Activated naive CD8-positive, alpha-beta T cell treated with anti-CD3 and anti-CD28 coated beads, Interleukin-2, amount 10 ng/mL, durations not matched to agents 7 days and 5 days (primary cell): ENCODE results near the gene GPR173. TPM values are rescaled to one million over a fixed set of nuclear protein-coding genes. Genes with fewer than 3 reads are reported as not detected.
A peak's percentile ranks its signal among the peaks of the same experiment; 100 is the strongest.

ENCODE experiments used
- ATAC-seq: fragments of 150-1000 bp; cut with Tn5 transposase; one replicate; pipeline ENCODE4 v1.10.0; 2021; ENCODE audit warnings: low read depth, moderate library complexity
- POLR2A ChIA-PET: fragments of 350-600 bp; sonication (Branson Sonifier 250); formaldehyde crosslinking; loops from one replicate; lab custom pipeline; 2021; ENCODE audit warnings: antibody characterized with exemption; lab: Charles Lee
- DNase-seq: peaks from one replicate; pipeline ENCODE4 v3.0.0; 2021
- H3K27ac Mint-ChIP-seq: one replicate; pipeline ENCODE4 v1.8.0; 2022; ENCODE audit warnings: mild to moderate bottlenecking, mixed read lengths
- H3K27me3 Mint-ChIP-seq: one replicate; pipeline ENCODE4 v1.8.0; 2022; ENCODE audit warnings: mild to moderate bottlenecking, moderate library complexity, mixed read lengths
- H3K36me3 Mint-ChIP-seq: one replicate; pipeline ENCODE4 v1.8.0; 2021; ENCODE audit warnings: mild to moderate bottlenecking, mixed read lengths
- H3K4me1 Mint-ChIP-seq: one replicate; pipeline ENCODE4 v1.8.0; 2021; ENCODE audit warnings: mixed read lengths
- H3K4me3 Mint-ChIP-seq: one replicate; pipeline ENCODE4 v1.8.0; 2022; ENCODE audit warnings: mild to moderate bottlenecking, moderate library complexity, mixed read lengths
- H3K9me3 Mint-ChIP-seq: one replicate; pipeline ENCODE4 v1.8.0; 2021; ENCODE audit warnings: mixed read lengths
- total RNA-seq, 2 experiments: library from RNA; stranded (reverse); gene quantifications; one replicate each; pipeline ENCODE4 v1.2.3, GENCODE V29; 2021

Gene GPR173
- total RNA-seq, 2 experiments from 2014 or later: 0.08 to 0.14 TPM

- H3K4me3 Mint-ChIP-seq: no peak overlapping the region
- peaks cover 30% of the 10 kb centered on the region for H3K4me1 Mint-ChIP-seq
- H3K36me3 Mint-ChIP-seq: peaks cover 6% of the 10 kb centered on the region
- no peaks in the 10 kb centered on the region for H3K9me3 Mint-ChIP-seq
- DNase-seq (no peak), ATAC-seq (no peak)
- H3K27me3 Mint-ChIP-seq: no peaks in the 10 kb centered on the region
- POLR2A ChIA-PET: no interaction called here
- peak overlapping the region; percentile 21 for H3K27ac Mint-ChIP-seq
Measured at GRCh38 chrX:53087388-53087831, 38.8 kb downstream of the GPR173 start.

- no peaks in the 10 kb centered on the region for H3K9me3 Mint-ChIP-seq
- H3K4me3 Mint-ChIP-seq: peak overlapping the region; percentile 87
- no peaks in the 10 kb centered on the region for H3K27me3 Mint-ChIP-seq
- POLR2A ChIA-PET: no interaction called here
- H3K4me1 Mint-ChIP-seq: peaks cover 26% of the 10 kb centered on the region
- peaks cover 6% of the 10 kb centered on the region for H3K36me3 Mint-ChIP-seq
- ATAC-seq: peak; percentile 69
- peak overlapping the region; percentile 86 for H3K27ac Mint-ChIP-seq
- DNase-seq: peak; percentile 63
Measured at GRCh38 chrX:53088136-53088974, 39.8 kb downstream of the GPR173 start.

- Mint-ChIP-seq H3K36me3 (peaks cover 6% of the 10 kb centered on the region), H3K4me3 (peak overlapping the region; percentile 87), H3K4me1 (peaks cover 19% of the 10 kb centered on the region), H3K9me3 (no peaks in the 10 kb centered on the region), H3K27me3 (no peaks in the 10 kb centered on the region), H3K27ac (no peak overlapping the region)
- no peak for DNase-seq
- ATAC-seq: no peak
- POLR2A ChIA-PET: interaction anchor here (0.5 kb wide), 1 partner anchor 20 kb away, joined by 3 read pairs; no protein-coding TSS in a partner anchor
Measured at GRCh38 chrX:53089224-53089842, 40.7 kb downstream of the GPR173 start.

- DNase-seq (no peak), ATAC-seq (no peak)
- Mint-ChIP-seq H3K4me1 (peaks cover 20% of the 10 kb centered on the region), H3K27me3 (no peaks in the 10 kb centered on the region), H3K36me3 (peaks cover 6% of the 10 kb centered on the region), H3K4me3 (no peak overlapping the region), H3K9me3 (no peaks in the 10 kb centered on the region), H3K27ac (no peak overlapping the region)
- POLR2A ChIA-PET: no interaction called here
Measured at GRCh38 chrX:53089925-53090324, 41.3 kb downstream of the GPR173 start.

- ATAC-seq: no peak
Measured at GRCh38 chrX:53091354-53091753, 42.8 kb downstream of the GPR173 start.

GRCh38 chrX:53093177-53093655, 44.6 kb downstream of the GPR173 start:
- no peaks in the 10 kb centered on the region for H3K9me3 Mint-ChIP-seq
- H3K4me3 Mint-ChIP-seq: peak overlapping the region; percentile 90
- POLR2A ChIA-PET: no interaction called here
- peak overlapping the region; percentile 88 for H3K27ac Mint-ChIP-seq
- DNase-seq (peak; percentile 72), ATAC-seq (peak; percentile 53)
- H3K4me1 Mint-ChIP-seq: peaks cover 17% of the 10 kb centered on the region
- H3K27me3 Mint-ChIP-seq: no peaks in the 10 kb centered on the region
- H3K36me3 Mint-ChIP-seq: peaks cover 3% of the 10 kb centered on the region

More at GRCh38 chrX:53091354-53091753, 42.8 kb downstream of the GPR173 start:
- no peak for DNase-seq
- no peak overlapping the region for H3K4me3 Mint-ChIP-seq
- H3K4me1 Mint-ChIP-seq: peaks cover 21% of the 10 kb centered on the region
- H3K27ac Mint-ChIP-seq: no peak overlapping the region
- no peaks in the 10 kb centered on the region for H3K9me3 Mint-ChIP-seq
- POLR2A ChIA-PET: interaction anchor here (0.7 kb wide), 1 partner anchor 331 kb away, joined by 3 read pairs; the partner anchor contains the start of genes RIBC1 and SMC1A
- H3K27me3 Mint-ChIP-seq: no peaks in the 10 kb centered on the region
- peaks cover 3% of the 10 kb centered on the region for H3K36me3 Mint-ChIP-seq

GRCh38 chrX:53093748-53094581, 45.4 kb downstream of the GPR173 start, which contains the start of gene KANTR:
TSS of gene KANTR (plus strand) at chrX:53094142. CDS start at chrX:53124273, 30,131 bp downstream.
- POLR2A ChIA-PET: interaction anchor here (1.5 kb wide), 1 partner anchor 12 kb away, joined by 10 read pairs; the partner anchor contains the start of gene TSPYL2
- Mint-ChIP-seq H3K4me3 (peak within 1 kb of the TSS; percentile 90), H3K27me3 (no peaks in the 10 kb centered on the region), H3K36me3 (peaks cover 1% of the 10 kb centered on the region), H3K4me1 (peaks cover 11% of the 10 kb centered on the region), H3K9me3 (no peaks in the 10 kb centered on the region), H3K27ac (peak within 1 kb of the TSS; percentile 88)
- DNase-seq: peak; percentile 79
- peak; percentile 85 for ATAC-seq

GRCh38 chrX:53094582-53094905, 46.0 kb downstream of the GPR173 start:
- Mint-ChIP-seq H3K27ac (peak overlapping the region; percentile 88), H3K9me3 (no peaks in the 10 kb centered on the region), H3K4me3 (peak overlapping the region; percentile 90), H3K4me1 (peaks cover 8% of the 10 kb centered on the region), H3K27me3 (no peaks in the 10 kb centered on the region), H3K36me3 (peaks cover 1% of the 10 kb centered on the region)
- ATAC-seq (no peak), DNase-seq (no peak)
- POLR2A ChIA-PET: interaction anchor here (1.5 kb wide), 1 partner anchor 12 kb away, joined by 10 read pairs; the partner anchor contains the start of gene TSPYL2

GRCh38 chrX:53095796-53096195, 47.2 kb downstream of the GPR173 start:
- POLR2A ChIA-PET: interaction anchor here (1.1 kb wide), 1 partner anchor 14 kb away, joined by 3 read pairs; the partner anchor contains the start of gene TSPYL2

GRCh38 chrX:53114864-53115549, 66.4 kb downstream of the GPR173 start:
- no peak for ATAC-seq
- no peak overlapping the region for H3K4me3 Mint-ChIP-seq
- H3K27ac Mint-ChIP-seq: no peak overlapping the region
- H3K9me3 Mint-ChIP-seq: no peaks in the 10 kb centered on the region
- POLR2A ChIA-PET: no interaction called here
- DNase-seq: no peak
- H3K4me1 Mint-ChIP-seq: peaks cover 6% of the 10 kb centered on the region
- H3K36me3 Mint-ChIP-seq: peaks cover 8% of the 10 kb centered on the region
- H3K27me3 Mint-ChIP-seq: no peaks in the 10 kb centered on the region

More at GRCh38 chrX:53095796-53096195, 47.2 kb downstream of the GPR173 start:
- Mint-ChIP-seq H3K36me3 (peaks cover 1% of the 10 kb centered on the region), H3K27me3 (no peaks in the 10 kb centered on the region), H3K4me3 (no peak overlapping the region), H3K27ac (no peak overlapping the region), H3K9me3 (no peaks in the 10 kb centered on the region), H3K4me1 (peaks cover 8% of the 10 kb centered on the region)
- ATAC-seq: no peak
- DNase-seq: no peak

- Mint-ChIP-seq H3K27ac (no peak overlapping the region), H3K4me1 (peaks cover 6% of the 10 kb centered on the region), H3K4me3 (no peak overlapping the region), H3K27me3 (no peaks in the 10 kb centered on the region), H3K9me3 (no peaks in the 10 kb centered on the region), H3K36me3 (peaks cover 8% of the 10 kb centered on the region)
- POLR2A ChIA-PET: no interaction called here
- ATAC-seq (no peak), DNase-seq (no peak)
Measured at GRCh38 chrX:53115550-53115874, 66.9 kb downstream of the GPR173 start.

- DNase-seq: no peak
- H3K9me3 Mint-ChIP-seq: no peaks in the 10 kb centered on the region
- H3K36me3 Mint-ChIP-seq: peaks cover 8% of the 10 kb centered on the region
- H3K27ac Mint-ChIP-seq: peak overlapping the region; percentile 23
- POLR2A ChIA-PET: no interaction called here
- no peaks in the 10 kb centered on the region for H3K27me3 Mint-ChIP-seq
- no peak for ATAC-seq
- no peak overlapping the region for H3K4me3 Mint-ChIP-seq
- H3K4me1 Mint-ChIP-seq: peaks cover 6% of the 10 kb centered on the region
Measured at GRCh38 chrX:53116101-53116500, 67.5 kb downstream of the GPR173 start.
